HCT116 (cell line): ENCODE measurements around the gene TAF3. TPM values are rescaled to one million over a fixed set of nuclear protein-coding genes. Genes with fewer than 3 reads are reported as not detected.

Experiments
- ATAC-seq: fragments of 200-7000 bp; cut with Tn5 transposase; 2 replicates; pipeline ENCODE4 v1.9.1; 2020; ENCODE audit warnings: mild to moderate bottlenecking, moderate library complexity
- BruUV-seq: library from RNA; stranded (reverse); fragments of 400-500 nt; replicated peaks from 2 replicates; lab custom pipeline; 2021; lab: Mats Ljungman, UMichigan
- CTCF ChIA-PET: fragments of 300-600 bp; sonication (Branson Sonifier 250); formaldehyde crosslinking; loops from one replicate; lab custom pipeline; 2021; ENCODE audit warnings: antibody characterized with exemption; lab: Charles Lee
- POLR2A ChIA-PET: fragments of 300-600, 350-600 bp; sonication (Branson Sonifier 250); formaldehyde crosslinking; loops from one replicate; lab custom pipeline; 2021; ENCODE audit warnings: antibody characterized with exemption; lab: Charles Lee
- RAD21 ChIA-PET, 2 experiments: fragments of 300-600 bp; sonication (Branson Sonifier 250); formaldehyde crosslinking; loops; one replicate each; lab custom pipeline; 2023; ENCODE audit warnings: low total read pairs in 2 of 2; ENCODE audit not compliant: uncharacterized antibody in 2 of 2, unreplicated experiment in 2 of 2, low non-redundant PET in 1 of 2; lab: Charles Lee
- DNase-seq: peaks from one replicate; pipeline ENCODE4 v3.0.0-alpha.2; 2010; ENCODE audit warnings: low read depth, low spot score
- H2AFZ ChIP-seq: fragments of 200-600 bp; shearing (Covaris generic), sonication (generic); 2 replicates; pipeline ENCODE4 v1.6.1; 2017; ENCODE audit warnings: low read depth, mixed run types, mixed read lengths, antibody characterized with exemption, low read length; ENCODE audit not compliant: poor library complexity, severe bottlenecking
- H3K27ac ChIP-seq: 2 replicates; pipeline ENCODE4 v1.5.1; 2012; ENCODE audit warnings: low read depth, low read length
- H3K27me3 ChIP-seq: fragments of 200-600 bp; sonication (generic); 2 replicates; pipeline ENCODE4 v1.6.1; 2016; ENCODE audit warnings: mixed run types, low read length, mixed read lengths; ENCODE audit not compliant: insufficient read depth
- H3K36me3 ChIP-seq, 2 experiments: fragments of 200-500 bp in 1 of 2; fragments of 200-600 bp in 1 of 2; sonication (Bioruptor generic) in 1 of 2; sonication (generic) in 1 of 2; 2 replicates each; pipeline versions ENCODE4 v1.5.1 to v1.6.1; 2014 to 2016; ENCODE audit warnings: low read length in 2 of 2, inconsistent platforms in 1 of 2, mixed read lengths in 1 of 2, mixed run types in 1 of 2; ENCODE audit not compliant: insufficient read depth in 2 of 2, control insufficient read depth in 1 of 2
- H3K4me1 ChIP-seq, 2 experiments: fragments of 200-600 bp in 1 of 2; sonication (generic) in 1 of 2; 2 replicates each; pipeline versions ENCODE4 v1.5.1 to v1.6.1; 2012 to 2017; ENCODE audit warnings: low read length in 2 of 2, inconsistent platforms in 1 of 2, mild to moderate bottlenecking in 1 of 2, mixed read lengths in 1 of 2, mixed run types in 1 of 2, moderate library complexity in 1 of 2; ENCODE audit not compliant: insufficient read depth in 2 of 2, control insufficient read depth in 1 of 2
- H3K4me2 ChIP-seq: fragments of 200-600 bp; sonication (generic); 2 replicates; pipeline ENCODE4 v1.6.1; 2017; ENCODE audit warnings: mixed run types, low read length, mixed read lengths
- H3K4me3 ChIP-seq, 2 experiments: fragments of 200-600 bp in 1 of 2; sonication (generic) in 1 of 2; replicated peaks in 1 of 2; 2 replicates each; pipeline ENCODE4 v1.5.1; 2011 to 2016; ENCODE audit warnings: low read length in 2 of 2, control low read depth in 1 of 2, low read depth in 1 of 2, mild to moderate bottlenecking in 1 of 2, mixed read lengths in 1 of 2, mixed run types in 1 of 2
- H3K79me2 ChIP-seq: fragments of 200-600 bp; sonication (generic); 2 replicates; pipeline ENCODE4 v1.6.1; 2017; ENCODE audit warnings: mild to moderate bottlenecking, mixed run types, low read length, moderate library complexity, mixed read lengths; ENCODE audit not compliant: insufficient read depth
- H3K9ac ChIP-seq: fragments of 200-600 bp; sonication (generic); 2 replicates; pipeline ENCODE4 v1.6.1; 2016; ENCODE audit warnings: low read length, mixed read lengths
- H3K9me2 ChIP-seq: fragments of 200-600 bp; sonication (generic), shearing (Covaris generic); 2 replicates; pipeline ENCODE4 v1.6.1; 2017; ENCODE audit warnings: mixed run types, mild to moderate bottlenecking, moderate library complexity; ENCODE audit not compliant: insufficient read depth
- H3K9me3 ChIP-seq, 2 experiments: fragments of 200-500 bp in 1 of 2; fragments of 200-600 bp in 1 of 2; sonication (Bioruptor generic) in 1 of 2; sonication (generic) in 1 of 2; 2 replicates each; pipeline ENCODE4 v1.6.1; 2014 to 2017; ENCODE audit warnings: low read length in 2 of 2, mixed read lengths in 2 of 2, inconsistent platforms in 1 of 2, low read depth in 1 of 2, mild to moderate bottlenecking in 1 of 2, mixed run types in 1 of 2, moderate library complexity in 1 of 2; ENCODE audit not compliant: control insufficient read depth in 1 of 2, insufficient read depth in 1 of 2
- H4K20me1 ChIP-seq: fragments of 200-600 bp; sonication (generic), shearing (Covaris generic); 2 replicates; pipeline ENCODE4 v1.6.1; 2017; ENCODE audit warnings: mixed run types, mild to moderate bottlenecking, moderate library complexity; ENCODE audit not compliant: insufficient read depth
- CBX3 ChIP-seq: IDR thresholded peaks from 2 replicates; pipeline ENCODE4 v1.6.1; 2012; ENCODE audit warnings: low read depth
- CEBPB ChIP-seq: IDR thresholded peaks from 2 replicates; pipeline ENCODE4 v1.6.1; 2012; ENCODE audit warnings: low read depth
- EGR1 ChIP-seq: IDR thresholded peaks from 2 replicates; pipeline ENCODE4 v1.6.1; 2012; ENCODE audit warnings: low read depth
- ELF1 ChIP-seq: IDR thresholded peaks from 2 replicates; pipeline ENCODE4 v1.6.1; 2012; ENCODE audit warnings: low read depth, borderline replicate concordance
- EZH2 ChIP-seq: fragments of 200-600 bp; sonication (generic); IDR thresholded peaks from 2 replicates; pipeline ENCODE4 v1.6.1; 2017; ENCODE audit warnings: antibody characterized with exemption, mixed run types
- EZH2phosphoT487 ChIP-seq: fragments of 200-600 bp; IDR thresholded peaks from 2 replicates; pipeline ENCODE4 v1.6.1; 2018; ENCODE audit warnings: antibody characterized with exemption, borderline replicate concordance
- FOSL1 ChIP-seq: IDR thresholded peaks from 2 replicates; pipeline ENCODE4 v1.6.1; 2012; ENCODE audit warnings: low read depth
- JUND ChIP-seq: IDR thresholded peaks from 2 replicates; pipeline ENCODE4 v1.6.1; 2012
- POLR2A ChIP-seq: IDR thresholded peaks from 2 replicates; pipeline ENCODE4 v1.7.0; 2011; ENCODE audit warnings: borderline replicate concordance; ENCODE audit not compliant: insufficient read depth, insufficient read length; ENCODE audit errors: extremely low read depth
- POLR2AphosphoS5 ChIP-seq: IDR thresholded peaks from 2 replicates; pipeline ENCODE4 v1.6.1; 2011; ENCODE audit warnings: mild to moderate bottlenecking, low read depth, low read length, moderate library complexity
- SP1 ChIP-seq: IDR thresholded peaks from 2 replicates; pipeline ENCODE4 v1.6.1; 2012; ENCODE audit warnings: low read depth
- TCF7L2 ChIP-seq: IDR thresholded peaks from 2 replicates; pipeline ENCODE4 v1.7.0; 2011; ENCODE audit warnings: borderline replicate concordance, inconsistent platforms; ENCODE audit not compliant: insufficient read depth, insufficient read length; ENCODE audit errors: extremely low read depth
- YY1 ChIP-seq: IDR thresholded peaks from 2 replicates; pipeline ENCODE4 v1.6.1; 2011; ENCODE audit warnings: low read length, low read depth, moderate library complexity, mild to moderate bottlenecking; ENCODE audit not compliant: insufficient replicate concordance; ENCODE audit errors: extremely low read depth
- ZBTB33 ChIP-seq: IDR thresholded peaks from 2 replicates; pipeline ENCODE4 v1.6.1; 2011; ENCODE audit warnings: mild to moderate bottlenecking, low read length, moderate library complexity; ENCODE audit not compliant: insufficient replicate concordance; ENCODE audit errors: extremely low read depth
- ZNF274 ChIP-seq: fragments of 200-500 bp; sonication (Bioruptor generic); IDR thresholded peaks from 2 replicates; pipeline ENCODE4 v1.6.1; 2014; ENCODE audit warnings: mild to moderate bottlenecking, low read depth, low read length, inconsistent platforms
- intact Hi-C: fragments of 100-400 bp; cut with micrococcal nuclease; formaldehyde crosslinking; loops from 2 replicates; pipeline ENCODE4 v1.10.0; 2022
- total RNA-seq: library from RNA; stranded (reverse); gene quantifications from one replicate; pipeline ENCODE4 v1.2.1, GENCODE V29; 2021; ENCODE audit not compliant: unreplicated experiment
- TF ChIP-seq, protein P1 (sequence below): IDR thresholded peaks from 2 replicates; pipeline ENCODE4 v1.6.1; 2012
- TF ChIP-seq, protein P2 (sequence below): IDR thresholded peaks from 2 replicates; pipeline ENCODE4 v1.6.1; 2012

TAF3 gene
- total RNA-seq, 1 experiment from 2014 or later = 8.0 TPM

DNA sequence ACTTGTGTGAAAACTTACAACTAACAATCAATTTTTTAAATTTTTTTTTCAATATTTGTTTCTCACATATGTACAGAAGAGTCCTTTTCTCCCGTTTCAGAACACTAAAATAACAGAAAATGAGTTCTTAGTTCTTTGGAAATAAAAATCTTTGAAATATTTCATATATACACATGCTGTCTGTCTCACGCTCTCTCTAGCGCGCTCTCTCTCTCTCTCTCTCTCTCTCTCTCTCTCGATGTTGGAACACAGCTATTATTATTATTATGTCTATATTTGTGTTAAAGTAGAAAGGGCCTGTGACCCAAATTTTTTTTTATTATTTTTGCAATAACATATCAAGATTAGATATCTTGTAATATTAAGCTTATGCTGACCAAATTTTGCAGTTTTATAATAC lies 139.3 kb downstream of the TAF3 start:
- ChIA-PET RAD21 (no interaction called here), POLR2A (no interaction called here), CTCF (interaction anchor here (1.3 kb wide), 1 partner anchor 432 kb away, joined by 3 read pairs; no protein-coding TSS in a partner anchor)
- Histone ChIP-seq H3K4me2 (no peak overlapping the region), H3K9me2 (no peaks in the 10 kb centered on the region), H3K9ac (no peak overlapping the region), H3K27ac (no peak overlapping the region), H3K27me3 (no peaks in the 10 kb centered on the region), H4K20me1 (no peaks in the 10 kb centered on the region), H3K9me3 (no peaks in the 10 kb centered on the region), H3K4me1 (peaks cover 0 to 4% of the 10 kb centered on the region in 2 experiments; a peak in 1 of 4 replicates), H3K4me3 (no peak overlapping the region), H2AFZ (no peak overlapping the region), H3K36me3 (no peaks in the 10 kb centered on the region), H3K79me2 (no peaks in the 10 kb centered on the region)
- BruUV-seq = no TSS peak
- DNase-seq = no peak
- ATAC-seq = no peak
- TF ChIP-seq JUND (no peak), ZNF274 (no peak), ZBTB33 (no peak), SP1 (no peak), CEBPB (no peak), ELF1 (no peak), TCF7L2 (no peak), CBX3 (no peak)
- intact Hi-C loops = no loop called here

DNA sequence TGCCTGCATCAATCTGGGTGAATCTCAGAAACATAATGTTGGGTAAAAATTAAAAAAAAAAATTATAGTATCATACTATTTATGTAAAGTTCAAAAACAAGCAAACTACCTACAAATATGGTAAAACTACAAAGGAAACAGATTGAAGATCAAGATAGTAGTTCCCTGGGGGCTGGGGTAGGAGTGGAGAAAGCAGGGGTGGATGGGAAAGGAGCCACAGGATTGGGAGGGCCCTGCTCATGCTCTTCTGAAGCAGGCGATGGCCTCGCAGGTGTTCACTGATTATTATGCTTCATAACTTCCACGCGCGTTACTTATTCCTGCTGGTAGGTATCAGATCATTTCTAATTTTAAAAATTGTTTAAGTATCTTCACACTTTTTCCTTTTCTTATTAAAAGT lies 140.1 kb downstream of the TAF3 start:
- intact Hi-C loops = no loop called here
- H3K4me1 ChIP-seq = peaks cover 0 to 4% of the 10 kb centered on the region in 2 experiments; a peak in 1 of 4 replicates
- no peak overlapping the region for H3K27ac ChIP-seq
- H3K9me3 ChIP-seq = no peaks in the 10 kb centered on the region
- H3K9ac ChIP-seq = no peak overlapping the region
- H3K9me2 ChIP-seq = no peaks in the 10 kb centered on the region
- ChIA-PET RAD21 (no interaction called here), POLR2A (no interaction called here), CTCF (interaction anchor here (1.3 kb wide), 1 partner anchor 433 kb away, joined by 3 read pairs; no protein-coding TSS in a partner anchor)
- H2AFZ ChIP-seq = no peak overlapping the region
- no peak for DNase-seq
- TF ChIP-seq EZH2phosphoT487 (no peak), POLR2AphosphoS5 (no peak), EZH2 (no peak), FOSL1 (no peak), CBX3 (no peak), CEBPB (no peak), ZBTB33 (no peak), YY1 (no peak), SP1 (no peak), POLR2A (no peak), JUND (no peak), EGR1 (no peak)
- TF ChIP-seq, protein P1, sequence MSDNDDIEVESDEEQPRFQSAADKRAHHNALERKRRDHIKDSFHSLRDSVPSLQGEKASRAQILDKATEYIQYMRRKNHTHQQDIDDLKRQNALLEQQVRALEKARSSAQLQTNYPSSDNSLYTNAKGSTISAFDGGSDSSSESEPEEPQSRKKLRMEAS = no peak
- TF ChIP-seq, protein P2, sequence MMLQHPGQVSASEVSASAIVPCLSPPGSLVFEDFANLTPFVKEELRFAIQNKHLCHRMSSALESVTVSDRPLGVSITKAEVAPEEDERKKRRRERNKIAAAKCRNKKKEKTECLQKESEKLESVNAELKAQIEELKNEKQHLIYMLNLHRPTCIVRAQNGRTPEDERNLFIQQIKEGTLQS = no peak
- H3K79me2 ChIP-seq = no peaks in the 10 kb centered on the region
- H3K4me3 ChIP-seq = no peak overlapping the region
- H3K4me2 ChIP-seq = no peak overlapping the region
- no peaks in the 10 kb centered on the region for H3K36me3 ChIP-seq
- no peak for ATAC-seq
- H4K20me1 ChIP-seq = no peaks in the 10 kb centered on the region
- BruUV-seq = no TSS peak
- no peaks in the 10 kb centered on the region for H3K27me3 ChIP-seq
